Endometrial microvascular endothelial cells (primary cell): ENCODE data around the gene RARS1. TPM values are rescaled to one million over a fixed set of nuclear protein-coding genes. Genes with fewer than 3 reads are reported as not detected.

Experiments
- in situ Hi-C: cut with HindIII; loops from 2 replicates; pipeline ENCODE4 v1.10.0; 2017; ENCODE audit warnings: low sequenced_read_pairs, low pct_unique_long_range_greater_than_20kb; ENCODE audit errors: inconsistent ontology term
- total RNA-seq: library from RNA; depleted of rRNA; stranded (reverse); fragments of >200 nt; gene quantifications from one replicate; pipeline ENCODE4 v1.2.3, GENCODE V29; 2015; ENCODE audit errors: inconsistent ontology term

The RARS1 gene
- total RNA-seq, 1 donor from 2014 or later, result 152 TPM

DNA sequence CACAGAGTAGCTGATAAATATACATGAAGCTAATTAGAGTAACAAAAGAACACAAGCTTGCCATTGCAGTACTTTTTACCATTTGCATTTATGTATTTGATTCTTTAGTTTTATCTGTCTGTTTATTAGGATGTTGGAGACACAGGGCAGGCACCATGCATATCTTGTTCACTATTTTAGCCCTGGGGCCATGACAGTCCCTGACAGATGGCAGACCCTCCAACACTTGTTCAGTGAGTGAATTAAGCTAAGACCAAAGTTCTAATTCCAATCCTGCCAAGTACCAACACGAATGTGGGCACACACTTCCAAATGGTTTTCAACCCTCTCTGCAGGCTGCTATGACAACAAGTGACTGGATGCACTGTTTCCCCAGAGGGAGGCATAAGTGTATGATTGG is 12.0 kb upstream of the RARS1 start:
- in situ Hi-C loops, result no loop called here

- in situ Hi-C loops, result no loop called here
These were observed 9.2 kb upstream of the RARS1 start for GRCh38 chr5:168477060-168477459.

DNA sequence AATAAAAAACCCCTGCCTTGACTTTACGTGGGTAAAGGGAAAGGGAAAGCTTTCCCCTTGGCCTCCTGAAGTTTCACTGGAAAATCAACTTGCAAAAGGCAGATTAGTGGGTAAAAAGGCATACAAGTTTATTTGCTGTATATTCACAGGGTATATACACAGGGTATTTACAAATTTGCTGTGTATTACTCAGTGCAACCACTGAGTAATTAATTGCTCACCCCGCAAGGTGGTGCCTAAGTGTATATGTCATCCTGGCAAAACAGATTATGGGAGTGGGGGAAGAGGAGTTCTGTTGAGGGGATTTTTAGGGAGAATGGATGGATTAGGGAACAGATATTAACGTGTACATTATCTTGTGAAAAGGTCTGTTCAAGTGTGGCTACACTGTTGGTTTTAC is 7.1 kb upstream of the RARS1 start:
- in situ Hi-C loops, result no loop called here

DNA sequence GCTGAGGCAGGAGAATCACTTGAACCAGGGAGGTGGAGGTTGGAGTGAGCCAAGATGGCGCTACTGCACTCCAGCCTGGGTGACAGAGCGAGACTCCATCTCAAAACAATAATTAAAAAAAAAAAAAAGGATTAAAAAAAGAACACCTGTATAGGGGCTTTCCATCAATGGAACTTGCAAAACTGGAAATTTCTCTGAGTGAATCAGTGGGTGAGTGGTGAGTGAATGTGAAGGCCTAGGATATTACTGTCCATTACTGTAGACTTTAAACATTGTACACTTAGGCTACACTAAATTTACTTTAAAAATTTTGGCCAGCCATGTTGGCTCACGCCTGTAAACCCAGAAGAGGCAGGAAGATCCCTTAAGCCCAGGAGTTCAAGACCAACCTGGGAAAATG is 5.7 kb upstream of the RARS1 start:
- in situ Hi-C loops, result no loop called here

- in situ Hi-C loops, result no loop called here
These were observed 4.9 kb upstream of the RARS1 start for GRCh38 chr5:168481330-168481788.

DNA sequence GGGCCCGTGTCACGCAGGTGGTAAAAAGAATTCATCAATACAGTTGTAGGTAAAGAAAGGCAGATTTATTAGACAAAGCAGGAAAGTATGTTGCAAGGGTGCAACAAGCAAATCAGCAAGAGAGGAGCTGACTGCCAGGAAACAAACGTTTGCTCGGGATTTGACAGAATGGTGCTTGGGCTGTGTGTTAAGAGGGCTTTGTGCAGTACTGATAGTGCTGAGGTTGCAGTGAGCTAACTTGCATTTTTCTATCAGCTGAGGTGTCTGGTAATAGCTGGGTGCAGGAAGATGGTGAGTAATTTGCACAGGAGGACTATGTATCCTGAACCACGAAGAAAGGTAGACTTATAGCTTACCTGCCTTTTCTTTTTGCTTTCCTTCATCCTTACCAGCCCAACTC is 3.9 kb upstream of the RARS1 start:
- in situ Hi-C loops, result no loop called here

DNA sequence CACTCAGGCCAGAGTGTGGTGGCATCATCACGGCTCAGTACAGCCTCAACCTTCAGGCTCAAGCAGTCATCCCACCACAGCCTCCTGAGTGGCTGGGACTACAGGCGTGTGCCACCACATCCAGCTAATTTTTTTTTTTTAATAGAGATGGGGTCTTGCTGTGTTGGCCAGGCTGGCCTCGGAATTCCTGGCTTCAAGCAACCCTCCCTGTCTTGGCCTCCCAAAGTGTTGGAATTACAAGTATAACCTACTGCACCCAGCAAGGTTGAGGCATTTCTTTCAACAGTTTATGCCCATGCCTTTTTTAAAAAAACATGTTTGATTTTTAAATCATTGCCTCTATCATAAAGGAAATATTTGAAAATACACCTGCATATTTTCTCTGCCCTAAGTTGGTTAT is 2.8 kb downstream of the RARS1 start:
- in situ Hi-C loops, result no loop called here

DNA sequence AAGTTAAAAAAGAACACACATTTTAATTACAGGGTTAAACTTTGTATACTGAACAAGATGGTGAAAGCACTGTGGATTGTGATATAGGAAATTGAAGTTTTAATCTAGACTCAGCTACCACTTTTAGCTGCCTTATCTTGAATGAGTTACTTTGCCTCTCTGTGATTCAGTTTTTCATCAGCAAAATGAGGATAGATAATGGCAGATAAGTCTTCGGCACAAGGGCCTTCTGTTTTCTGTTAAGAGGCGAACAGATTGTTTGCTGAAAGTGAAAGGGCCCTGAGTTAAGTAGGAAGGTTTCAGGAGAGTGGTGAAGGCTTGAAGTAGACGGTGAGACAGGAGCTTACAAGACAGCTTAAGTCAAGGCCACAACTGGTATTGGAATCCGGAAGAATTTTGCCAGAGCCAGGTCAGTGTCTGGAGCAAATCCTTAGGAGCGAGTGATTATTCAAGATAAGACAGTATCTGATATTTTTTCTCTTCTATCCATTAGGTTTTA is 7.8 kb downstream of the RARS1 start:
- in situ Hi-C loops, result no loop called here

DNA sequence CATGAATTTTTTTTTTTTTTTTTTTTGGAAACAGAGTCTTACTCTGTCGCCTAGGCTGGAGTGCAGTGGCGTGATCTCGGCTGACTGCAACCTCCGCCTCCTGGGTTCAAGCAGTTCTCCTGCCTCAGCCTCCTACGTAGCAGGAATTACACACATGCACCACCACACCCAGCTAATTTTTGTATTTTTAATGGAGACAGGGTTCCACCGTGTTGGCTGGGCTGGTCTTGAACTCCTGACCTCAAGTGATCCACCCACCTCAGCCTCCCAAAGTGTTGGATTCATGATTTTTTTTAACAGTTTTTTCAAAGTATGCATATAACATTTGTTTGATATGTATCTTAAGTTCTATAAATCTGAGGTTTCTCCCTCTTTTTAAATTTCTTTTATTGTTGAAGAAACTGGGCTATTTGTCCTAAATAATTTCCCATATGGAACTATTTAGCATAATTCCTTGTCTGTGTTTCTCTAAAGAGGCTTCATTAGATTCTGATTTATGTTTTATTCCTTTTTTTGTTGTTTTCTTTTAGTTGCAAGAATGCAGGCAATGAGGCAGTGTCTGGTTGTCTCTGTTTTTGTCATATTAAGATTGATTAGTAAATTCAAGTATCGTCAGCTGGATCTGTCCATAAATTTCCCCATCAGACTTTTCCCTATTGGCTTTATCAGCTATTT is 16.4 kb downstream of the RARS1 start:
- in situ Hi-C loops, result no loop called here

- in situ Hi-C loops, result no loop called here
These were observed 27.7 kb downstream of the RARS1 start for GRCh38 chr5:168513861-168514428.

DNA sequence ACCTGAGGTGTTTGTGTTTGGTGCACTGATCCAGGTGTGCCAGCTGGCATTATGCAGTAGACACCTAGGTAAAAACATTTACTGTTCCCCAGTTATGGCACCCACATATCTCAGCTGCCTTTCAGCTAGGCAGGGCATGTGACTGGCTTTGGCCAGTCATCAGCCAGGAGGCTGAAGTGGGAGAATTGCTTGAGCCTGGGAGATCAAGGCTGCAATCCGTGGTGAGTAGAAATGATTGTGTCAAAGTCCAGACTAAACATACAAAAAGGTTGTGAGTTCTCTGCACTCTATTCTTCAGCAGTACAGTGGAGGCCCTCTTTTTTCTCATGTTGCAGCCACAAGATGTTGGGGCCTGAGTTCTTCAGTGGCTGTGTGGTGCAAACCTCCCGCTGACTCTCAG is 39.6 kb downstream of the RARS1 start:
- in situ Hi-C loops, result no loop called here

DNA sequence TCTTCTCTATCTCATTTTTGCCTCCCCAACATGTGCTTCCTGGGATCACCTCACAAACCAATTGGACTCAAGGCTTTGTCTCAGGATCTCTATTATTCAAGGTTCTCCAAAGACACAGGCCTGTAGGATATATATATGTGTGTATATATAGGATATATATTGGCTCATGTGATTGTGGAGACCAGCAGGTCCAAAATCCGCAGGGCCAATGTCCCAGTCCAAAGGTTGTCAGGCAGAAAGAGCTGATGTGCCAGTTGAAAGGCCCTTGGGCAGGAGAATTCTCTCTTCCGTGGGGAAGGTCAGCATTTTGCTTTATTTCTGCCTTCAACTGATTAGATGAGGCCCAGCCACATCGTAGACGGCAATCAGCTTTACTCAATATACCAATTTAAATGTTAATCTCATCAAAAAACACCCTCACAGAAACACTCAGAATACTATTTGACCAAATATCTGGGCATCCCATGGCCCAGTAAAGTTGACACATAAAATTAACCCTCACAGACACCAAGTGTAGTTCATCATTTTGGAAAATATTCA is 41.6 kb downstream of the RARS1 start:
- in situ Hi-C loops, result no loop called here

DNA sequence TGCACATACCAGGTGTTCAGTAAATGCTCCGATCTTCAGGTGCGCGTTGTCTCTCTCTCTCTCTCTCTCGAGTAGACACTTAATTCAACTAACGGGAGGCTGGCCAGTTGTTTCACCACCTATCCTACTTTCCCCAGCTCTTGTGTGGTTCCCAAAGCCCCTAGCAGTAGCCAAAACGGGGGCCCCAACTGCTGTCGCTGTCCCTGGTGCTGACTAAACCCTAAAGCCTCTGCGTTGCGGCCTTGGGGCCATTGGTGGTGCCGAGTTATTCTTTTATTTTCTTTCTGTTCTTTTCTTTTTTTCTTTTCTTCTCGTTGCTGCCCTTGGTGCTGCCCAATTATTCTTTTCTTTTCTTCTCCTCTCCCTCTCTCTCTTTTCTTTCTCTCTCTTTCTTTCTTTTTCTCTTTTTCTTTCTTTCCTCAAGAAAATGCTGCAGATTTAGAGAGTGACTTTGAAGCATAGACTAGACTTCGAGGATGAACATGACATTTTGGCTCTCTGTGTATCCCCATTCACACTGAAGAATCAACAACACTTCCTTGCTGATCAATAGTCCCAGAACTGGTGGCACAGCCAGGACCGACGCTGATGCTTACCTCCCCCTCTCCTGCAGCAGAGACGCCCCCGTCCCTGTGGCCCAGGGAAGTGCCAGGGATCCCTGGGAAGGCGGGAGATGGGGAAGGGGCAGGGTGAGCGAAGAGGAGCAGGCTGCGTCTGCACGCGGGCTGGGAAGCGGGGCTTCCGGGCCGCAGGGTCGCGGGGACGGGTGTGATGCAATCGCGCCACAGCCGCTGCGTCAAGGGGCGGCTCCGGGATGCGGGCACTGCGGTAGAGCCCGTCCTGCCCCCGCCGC is 42.5 kb downstream of the RARS1 start, which contains the start of gene FBLL1:
Gene FBLL1, plus strand, starts transcription at position 785 of the 853 bp plus-strand sequence. CDS start 200 bp downstream, outside the sequence.
- in situ Hi-C loops, result no loop called here

DNA sequence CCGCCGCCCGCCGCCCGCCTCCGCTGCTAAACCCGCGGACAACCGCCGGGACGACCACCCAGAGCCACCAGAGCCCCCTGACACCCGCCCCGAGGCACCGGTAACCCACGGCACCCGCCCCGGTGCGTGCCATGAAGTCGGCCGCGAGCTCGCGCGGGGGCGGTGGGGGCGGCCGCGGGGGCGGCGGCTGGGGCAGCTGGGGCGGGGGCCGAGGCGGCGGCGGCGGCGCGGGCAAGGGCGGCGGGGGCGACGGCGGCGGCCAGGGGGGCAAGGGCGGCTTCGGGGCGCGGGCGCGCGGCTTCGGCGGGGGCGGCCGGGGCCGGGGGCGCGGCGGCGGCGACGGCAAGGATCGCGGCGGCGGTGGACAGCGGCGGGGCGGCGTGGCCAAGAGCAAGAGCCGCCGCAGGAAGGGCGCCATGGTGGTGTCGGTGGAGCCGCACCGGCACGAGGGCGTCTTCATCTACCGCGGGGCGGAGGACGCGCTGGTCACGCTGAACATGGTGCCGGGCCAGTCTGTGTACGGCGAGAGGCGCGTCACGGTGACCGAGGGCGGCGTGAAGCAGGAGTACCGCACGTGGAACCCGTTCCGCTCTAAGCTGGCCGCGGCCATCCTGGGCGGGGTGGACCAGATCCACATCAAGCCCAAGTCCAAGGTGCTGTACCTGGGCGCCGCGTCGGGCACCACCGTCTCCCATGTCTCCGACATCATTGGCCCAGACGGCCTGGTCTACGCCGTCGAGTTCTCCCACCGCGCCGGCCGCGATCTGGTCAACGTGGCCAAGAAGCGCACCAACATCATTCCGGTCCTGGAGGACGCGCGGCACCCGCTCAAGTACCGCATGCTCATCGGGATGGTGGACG is 43.3 kb downstream of the RARS1 start:
- in situ Hi-C loops, result no loop called here

GRCh38 chr5:168530621-168531150 is 44.4 kb downstream of the RARS1 start:
- in situ Hi-C loops, result no loop called here

GRCh38 chr5:168531191-168531590 is 44.9 kb downstream of the RARS1 start:
- in situ Hi-C loops, result no loop called here

DNA sequence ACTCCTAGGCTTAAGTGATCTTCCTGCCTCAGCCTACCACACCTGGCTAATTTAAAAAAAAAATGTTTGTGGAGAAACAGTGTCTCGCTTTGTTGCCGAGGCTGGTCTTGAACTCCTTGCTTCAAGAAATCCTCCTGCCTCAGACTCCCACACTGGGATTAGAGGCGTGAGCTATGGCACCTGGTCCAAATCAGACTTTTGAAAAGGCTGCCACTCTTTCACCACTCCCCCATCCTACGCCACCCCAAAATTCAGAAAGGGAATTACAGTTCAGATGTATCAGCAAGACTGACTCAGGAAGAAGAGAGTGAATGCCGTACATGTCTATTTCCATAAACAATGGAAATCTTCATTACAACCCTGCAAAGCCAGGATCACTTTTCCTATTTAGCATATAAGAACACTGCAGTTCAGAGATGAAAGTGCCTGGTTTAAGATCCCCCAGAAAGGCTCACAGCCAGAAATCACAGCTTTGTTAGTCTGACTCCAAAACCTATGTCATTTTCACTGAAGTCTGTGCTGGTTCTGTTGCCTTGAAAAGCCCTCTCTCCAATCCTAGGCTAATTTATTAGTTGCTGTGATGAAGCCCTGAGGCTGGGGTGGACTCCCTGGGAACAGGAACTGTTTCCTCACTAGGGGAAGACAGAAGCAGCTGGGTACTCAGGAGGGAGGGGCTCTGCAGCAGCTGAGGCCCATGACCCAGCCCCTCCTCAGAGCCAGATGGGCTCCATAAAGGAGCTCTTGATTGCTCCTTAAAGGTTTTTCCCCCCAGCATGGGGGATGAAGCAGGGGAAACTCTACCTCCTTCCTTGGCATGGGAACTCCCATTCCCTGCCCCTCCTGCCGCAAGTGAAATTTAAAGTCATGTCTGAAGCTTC is 46.0 kb downstream of the RARS1 start:
- in situ Hi-C loops, result no loop called here
